ENCODE results near the gene LTBP2. TPM values are rescaled to one million over a fixed set of nuclear protein-coding genes. Genes with fewer than 3 reads are reported as not detected.

The LTBP2 gene
- polyA plus RNA-seq, 1 donor from 2014 or later, result 0.33 TPM

DNA sequence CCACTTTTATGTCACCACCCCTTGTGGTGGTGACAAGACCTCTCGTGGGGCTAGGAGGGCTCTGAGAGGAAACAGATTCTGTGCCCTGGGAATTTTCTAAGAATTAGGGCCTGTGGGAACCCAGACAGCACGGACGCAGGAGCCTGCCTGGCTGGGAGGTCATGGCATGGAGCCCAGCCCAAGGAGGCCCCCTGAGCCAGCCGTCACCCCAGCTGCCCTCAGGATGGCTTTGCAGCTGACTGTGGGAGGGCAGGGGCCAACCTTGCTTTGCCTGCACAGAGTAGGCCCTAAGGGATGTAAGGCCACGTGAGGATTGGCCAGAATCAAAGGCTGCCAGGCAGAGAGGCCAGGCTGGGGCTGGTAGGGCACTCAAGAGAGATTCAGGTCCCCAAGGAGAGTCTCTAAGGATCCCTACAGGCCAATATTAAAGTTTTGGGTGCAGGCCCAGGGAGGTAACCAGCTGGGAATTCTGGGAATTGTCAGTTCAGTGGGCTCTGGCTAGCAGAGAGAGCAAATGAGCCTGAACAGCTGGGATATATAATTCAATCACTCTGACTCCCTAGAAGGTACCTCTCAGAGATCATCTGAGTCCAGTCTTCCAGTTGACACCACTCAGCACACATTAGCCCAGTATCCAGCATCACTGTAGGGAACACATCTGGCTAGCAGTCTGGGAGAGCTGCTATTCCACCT lies 6.4 kb downstream of the LTBP2 start:
- Histone ChIP-seq H3K79me2 (replicated peaks; ENCODE audit: insufficient read depth, low read length) (no peaks in the 10 kb centered on the region), H3F3A (ENCODE audit: insufficient read depth, low read length, poor library complexity, severe bottlenecking) (no peaks in the 10 kb centered on the region), H3K9me3 (ENCODE audit: low read length) (no peaks in the 10 kb centered on the region), H3K36me3 (ENCODE audit: insufficient read depth, low read length) (no peaks in the 10 kb centered on the region), H3K9ac (ENCODE audit: low read length) (no peak overlapping the region), H3K4me3 (ENCODE audit: low read length) (no peak overlapping the region), H3K27me3 (ENCODE audit: insufficient read depth, low read depth, low read length) (peaks cover 13% of the 10 kb centered on the region), H3K9me2 (ENCODE audit: insufficient read depth, low read length) (no peaks in the 10 kb centered on the region), H3K4me2 (ENCODE audit: low read length) (no peak overlapping the region), H2AFZ (ENCODE audit: low read depth, low read length) (no peak overlapping the region), H4K20me1 (ENCODE audit: insufficient read depth) (no peaks in the 10 kb centered on the region), H3K27ac (ENCODE audit: low read length) (no peak overlapping the region)
- TF ChIP-seq, protein P1, sequence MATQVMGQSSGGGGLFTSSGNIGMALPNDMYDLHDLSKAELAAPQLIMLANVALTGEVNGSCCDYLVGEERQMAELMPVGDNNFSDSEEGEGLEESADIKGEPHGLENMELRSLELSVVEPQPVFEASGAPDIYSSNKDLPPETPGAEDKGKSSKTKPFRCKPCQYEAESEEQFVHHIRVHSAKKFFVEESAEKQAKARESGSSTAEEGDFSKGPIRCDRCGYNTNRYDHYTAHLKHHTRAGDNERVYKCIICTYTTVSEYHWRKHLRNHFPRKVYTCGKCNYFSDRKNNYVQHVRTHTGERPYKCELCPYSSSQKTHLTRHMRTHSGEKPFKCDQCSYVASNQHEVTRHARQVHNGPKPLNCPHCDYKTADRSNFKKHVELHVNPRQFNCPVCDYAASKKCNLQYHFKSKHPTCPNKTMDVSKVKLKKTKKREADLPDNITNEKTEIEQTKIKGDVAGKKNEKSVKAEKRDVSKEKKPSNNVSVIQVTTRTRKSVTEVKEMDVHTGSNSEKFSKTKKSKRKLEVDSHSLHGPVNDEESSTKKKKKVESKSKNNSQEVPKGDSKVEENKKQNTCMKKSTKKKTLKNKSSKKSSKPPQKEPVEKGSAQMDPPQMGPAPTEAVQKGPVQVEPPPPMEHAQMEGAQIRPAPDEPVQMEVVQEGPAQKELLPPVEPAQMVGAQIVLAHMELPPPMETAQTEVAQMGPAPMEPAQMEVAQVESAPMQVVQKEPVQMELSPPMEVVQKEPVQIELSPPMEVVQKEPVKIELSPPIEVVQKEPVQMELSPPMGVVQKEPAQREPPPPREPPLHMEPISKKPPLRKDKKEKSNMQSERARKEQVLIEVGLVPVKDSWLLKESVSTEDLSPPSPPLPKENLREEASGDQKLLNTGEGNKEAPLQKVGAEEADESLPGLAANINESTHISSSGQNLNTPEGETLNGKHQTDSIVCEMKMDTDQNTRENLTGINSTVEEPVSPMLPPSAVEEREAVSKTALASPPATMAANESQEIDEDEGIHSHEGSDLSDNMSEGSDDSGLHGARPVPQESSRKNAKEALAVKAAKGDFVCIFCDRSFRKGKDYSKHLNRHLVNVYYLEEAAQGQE (IDR thresholded peaks at IDR 0.05; ENCODE audit: borderline replicate concordance), result no peak
- TF ChIP-seq EZH2 (IDR thresholded peaks at IDR 0.05; ENCODE audit: borderline replicate concordance, insufficient read depth, low read length, poor library complexity, severe bottlenecking) (no peak), POLR2AphosphoS5 (IDR thresholded peaks at IDR 0.05) (no peak), TAF1 (IDR thresholded peaks at IDR 0.05; ENCODE audit: low read depth) (no peak), SMC3 (conservative IDR thresholded peaks at IDR 0.05; ENCODE audit: poor library complexity) (no peak), EP300 (conservative IDR thresholded peaks at IDR 0.05; ENCODE audit: poor library complexity, severe bottlenecking) (no peak), MXI1 (conservative IDR thresholded peaks at IDR 0.05; ENCODE audit: poor library complexity, severe bottlenecking) (no peak), RAD21 (conservative IDR thresholded peaks at IDR 0.05) (no peak)
- TF ChIP-seq, protein P2, sequence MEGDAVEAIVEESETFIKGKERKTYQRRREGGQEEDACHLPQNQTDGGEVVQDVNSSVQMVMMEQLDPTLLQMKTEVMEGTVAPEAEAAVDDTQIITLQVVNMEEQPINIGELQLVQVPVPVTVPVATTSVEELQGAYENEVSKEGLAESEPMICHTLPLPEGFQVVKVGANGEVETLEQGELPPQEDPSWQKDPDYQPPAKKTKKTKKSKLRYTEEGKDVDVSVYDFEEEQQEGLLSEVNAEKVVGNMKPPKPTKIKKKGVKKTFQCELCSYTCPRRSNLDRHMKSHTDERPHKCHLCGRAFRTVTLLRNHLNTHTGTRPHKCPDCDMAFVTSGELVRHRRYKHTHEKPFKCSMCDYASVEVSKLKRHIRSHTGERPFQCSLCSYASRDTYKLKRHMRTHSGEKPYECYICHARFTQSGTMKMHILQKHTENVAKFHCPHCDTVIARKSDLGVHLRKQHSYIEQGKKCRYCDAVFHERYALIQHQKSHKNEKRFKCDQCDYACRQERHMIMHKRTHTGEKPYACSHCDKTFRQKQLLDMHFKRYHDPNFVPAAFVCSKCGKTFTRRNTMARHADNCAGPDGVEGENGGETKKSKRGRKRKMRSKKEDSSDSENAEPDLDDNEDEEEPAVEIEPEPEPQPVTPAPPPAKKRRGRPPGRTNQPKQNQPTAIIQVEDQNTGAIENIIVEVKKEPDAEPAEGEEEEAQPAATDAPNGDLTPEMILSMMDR (IDR thresholded peaks at IDR 0.05; ENCODE audit: poor library complexity, severe bottlenecking), result no peak

DNA sequence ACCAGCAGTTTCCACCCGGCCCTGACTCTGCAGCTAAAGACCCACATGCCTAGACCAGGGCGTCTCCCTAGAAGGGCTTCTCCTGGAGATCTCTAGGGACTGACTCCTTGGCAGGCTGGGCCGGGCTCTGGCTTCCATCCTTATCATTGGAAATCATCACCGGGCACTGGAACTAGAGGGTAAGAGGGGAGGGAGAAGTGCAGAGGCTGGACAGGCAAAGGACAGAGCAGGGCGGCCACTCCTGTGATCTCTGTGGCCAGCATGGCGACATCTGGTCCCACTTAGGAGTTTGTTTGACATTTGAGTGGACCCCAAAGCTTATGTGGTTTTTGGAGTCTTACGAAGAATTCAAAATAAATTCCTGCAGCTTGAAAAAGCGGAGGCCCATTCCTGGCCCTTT lies 7.1 kb downstream of the LTBP2 start:
- Histone ChIP-seq H3K36me3 (ENCODE audit: insufficient read depth, low read length) (no peaks in the 10 kb centered on the region), H2AFZ (ENCODE audit: low read depth, low read length) (no peak overlapping the region), H3K9ac (ENCODE audit: low read length) (no peak overlapping the region), H3K27me3 (ENCODE audit: insufficient read depth, low read depth, low read length) (peaks cover 5% of the 10 kb centered on the region), H3K27ac (ENCODE audit: low read length) (no peak overlapping the region), H3K9me2 (ENCODE audit: insufficient read depth, low read length) (no peaks in the 10 kb centered on the region), H3K79me2 (replicated peaks; ENCODE audit: insufficient read depth, low read length) (no peaks in the 10 kb centered on the region), H3K9me3 (ENCODE audit: low read length) (no peaks in the 10 kb centered on the region), H3F3A (ENCODE audit: insufficient read depth, low read length, poor library complexity, severe bottlenecking) (no peaks in the 10 kb centered on the region), H3K4me3 (ENCODE audit: low read length) (no peak overlapping the region), H3K4me2 (ENCODE audit: low read length) (no peak overlapping the region), H4K20me1 (ENCODE audit: insufficient read depth) (no peaks in the 10 kb centered on the region)
- TF ChIP-seq, protein P1 (IDR thresholded peaks at IDR 0.05; ENCODE audit: borderline replicate concordance), result no peak

All from neural cell (in vitro differentiated cells).